GM23338 (cell line): ENCODE results near the gene ANKRD31. TPM values are rescaled to one million over a fixed set of nuclear protein-coding genes. Genes with fewer than 3 reads are reported as not detected.
A peak's percentile ranks its signal among the peaks of the same experiment; 100 is the strongest.

ENCODE experiments used
- ATAC-seq: fragments of 200-7000 bp; cut with Tn5 transposase; 3 replicates; pipeline ENCODE4 v1.9.1; 2020
- DNase-seq: peaks from one replicate; pipeline ENCODE4 v3.0.0-alpha.2; 2015; ENCODE audit warnings: low spot score
- H2AFZ ChIP-seq: fragments of 200-600 bp; sonication (generic); 2 replicates; pipeline ENCODE4 v1.8.0; 2016; ENCODE audit warnings: antibody characterized with exemption, mild to moderate bottlenecking, moderate library complexity
- H3F3A ChIP-seq: fragments of 200-600 bp; sonication (generic); replicated peaks from 2 replicates; pipeline ENCODE4 v1.8.0; 2017; ENCODE audit warnings: antibody characterized with exemption, mixed run types, low read depth
- H3K27ac ChIP-seq: fragments of 200-600 bp; sonication (generic); 2 replicates; pipeline ENCODE4 v1.6.1; 2016; ENCODE audit warnings: low read depth
- H3K27me3 ChIP-seq: fragments of 200-600 bp; sonication (generic); 2 replicates; pipeline ENCODE4 v1.8.0; 2016; ENCODE audit warnings: mild to moderate bottlenecking, mixed run types, moderate library complexity; ENCODE audit not compliant: insufficient read depth
- H3K36me3 ChIP-seq: fragments of 200-600 bp; sonication (generic); 2 replicates; pipeline ENCODE4 v1.8.0; 2016; ENCODE audit warnings: mild to moderate bottlenecking; ENCODE audit not compliant: insufficient read depth
- H3K4me1 ChIP-seq: fragments of 200-600 bp; sonication (generic); 2 replicates; pipeline ENCODE4 v1.8.0; 2016; ENCODE audit warnings: mild to moderate bottlenecking, moderate library complexity; ENCODE audit not compliant: insufficient read depth
- H3K4me2 ChIP-seq: fragments of 200-600 bp; sonication (generic); 2 replicates; pipeline ENCODE4 v1.7.1; 2017; ENCODE audit warnings: mixed run types
- H3K4me3 ChIP-seq: fragments of 200-600 bp; sonication (generic); 2 replicates; pipeline ENCODE4 v1.6.1; 2016; ENCODE audit warnings: mixed run types
- H3K79me2 ChIP-seq: fragments of 200-600 bp; sonication (generic); replicated peaks from 2 replicates; pipeline ENCODE4 v1.8.0; 2017; ENCODE audit warnings: mild to moderate bottlenecking; ENCODE audit not compliant: insufficient read depth
- H3K9me2 ChIP-seq: fragments of 200-600 bp; sonication (generic); 2 replicates; pipeline ENCODE4 v1.8.0; 2017; ENCODE audit not compliant: insufficient read depth
- H4K20me1 ChIP-seq: fragments of 200-600 bp; sonication (generic); replicated peaks from 2 replicates; pipeline ENCODE4 v1.8.0; 2017; ENCODE audit warnings: mild to moderate bottlenecking; ENCODE audit not compliant: insufficient read depth
- H3K27ac Mint-ChIP-seq: 2 replicates; pipeline ENCODE4 v1.8.0; 2020; ENCODE audit warnings: inconsistent platforms, mild to moderate bottlenecking, moderate library complexity, mixed read lengths
- H3K27me3 Mint-ChIP-seq: 3 replicates; pipeline ENCODE4 v1.8.0; 2022; ENCODE audit warnings: low read depth, mild to moderate bottlenecking, moderate library complexity, mixed read lengths, inconsistent platforms; ENCODE audit not compliant: insufficient read depth, poor library complexity
- H3K36me3 Mint-ChIP-seq: 3 replicates; pipeline ENCODE4 v1.8.0; 2021; ENCODE audit warnings: low read depth, mild to moderate bottlenecking, inconsistent platforms, moderate library complexity, mixed read lengths
- H3K4me1 Mint-ChIP-seq: 3 replicates; pipeline ENCODE4 v1.8.0; 2020; ENCODE audit warnings: mild to moderate bottlenecking, inconsistent platforms, mixed read lengths
- H3K4me3 Mint-ChIP-seq: 3 replicates; pipeline ENCODE4 v1.8.0; 2021; ENCODE audit warnings: moderate library complexity, mild to moderate bottlenecking, inconsistent platforms, mixed read lengths
- H3K9me3 Mint-ChIP-seq: 3 replicates; pipeline ENCODE4 v1.8.0; 2020; ENCODE audit warnings: moderate library complexity, mild to moderate bottlenecking, inconsistent platforms, mixed read lengths
- ETS1 ChIP-seq: IDR thresholded peaks from 2 replicates; pipeline ENCODE4 v1.6.1; 2016; ENCODE audit warnings: antibody characterized with exemption
- EZH2 ChIP-seq: fragments of 200-600 bp; sonication (generic); IDR thresholded peaks from one replicate; pipeline ENCODE4 v1.8.0; 2017; ENCODE audit warnings: antibody characterized with exemption, mild to moderate bottlenecking, low read depth; ENCODE audit not compliant: unreplicated experiment
- POLR2AphosphoS5 ChIP-seq: IDR thresholded peaks from 2 replicates; pipeline ENCODE4 v1.6.1; 2016; ENCODE audit warnings: antibody characterized with exemption, low read depth
- STAT1 ChIP-seq: IDR thresholded peaks from one replicate; pipeline ENCODE4 v1.6.1; 2016; ENCODE audit warnings: antibody characterized with exemption; ENCODE audit not compliant: unreplicated experiment
- polyA plus RNA-seq: library from polyadenylated mRNA; unstranded; fragments of >200 nt; fragmentation: Nextera tagmentation; extraction: Ambion mirVana; gene quantifications from 2 replicates; pipeline ENCODE4 v1.2.1, GENCODE V29; 2016
- total RNA-seq: library from RNA; depleted of rRNA; stranded (reverse); fragments of >200 nt; shearing (Covaris generic); gene quantifications from 2 replicates; pipeline ENCODE4 v1.2.3, GENCODE V29; 2014
- TF ChIP-seq, protein P1 (sequence below): fragments of 250-450 bp; sonication (Bioruptor Pico); IDR thresholded peaks from 2 replicates; pipeline ENCODE4 v1.5.0; 2020; ENCODE audit warnings: mild to moderate bottlenecking, moderate library complexity
- TF ChIP-seq, protein P2 (sequence below), 2 experiments: fragments of 200-600 bp in 1 of 2; sonication (generic) in 1 of 2; conservative IDR thresholded peaks; 2 replicates each; pipeline versions ENCODE4 v1.5.1 to v1.6.1; 2016 to 2017; ENCODE audit warnings: antibody characterized with exemption in 2 of 2, low read depth in 2 of 2, mild to moderate bottlenecking in 2 of 2, moderate library complexity in 1 of 2

Gene ANKRD31
- total and polyA plus RNA-seq, 2 experiments from 2014 or later = 0.18 to 0.59 TPM

DNA sequence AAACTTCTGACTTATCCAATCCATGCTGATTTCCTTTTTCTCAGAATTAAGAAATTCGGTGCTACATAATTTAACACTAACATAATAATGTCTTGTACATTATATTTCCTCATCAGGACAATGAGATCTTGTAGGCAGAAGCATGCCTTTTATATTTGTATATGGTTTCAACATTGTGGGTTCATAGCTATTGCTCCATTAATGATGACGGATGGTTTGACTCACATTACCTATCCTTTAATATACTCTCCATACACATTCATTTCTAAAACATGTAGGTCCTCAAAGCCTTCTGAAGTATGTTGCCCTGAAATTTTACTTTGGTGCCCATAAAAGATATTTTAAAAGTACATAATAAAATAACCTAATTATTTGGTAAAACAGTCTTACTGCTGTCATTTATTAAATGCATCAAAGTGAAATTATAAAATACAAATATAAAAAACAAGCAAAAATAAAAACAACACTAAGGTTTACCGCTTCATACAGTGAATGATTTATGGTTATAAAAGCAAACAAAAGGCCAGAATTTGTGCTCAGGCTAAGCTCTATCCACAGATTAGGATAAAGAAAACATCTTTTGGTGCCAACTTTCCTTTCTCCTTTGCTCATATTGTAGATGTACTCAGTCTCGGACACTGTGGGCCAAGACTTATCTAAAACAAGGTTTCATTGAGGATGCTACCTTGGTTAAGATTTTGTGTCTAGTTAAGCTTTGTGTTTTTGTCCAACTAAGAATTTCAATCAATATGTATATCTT lies 123.1 kb downstream of the ANKRD31 start:
- no peak overlapping the region for H3K27ac Mint-ChIP-seq
- DNase-seq (no peak), ATAC-seq (no peak)
- Histone ChIP-seq H3F3A (no peaks in the 10 kb centered on the region), H3K27ac (no peak overlapping the region), H3K9me2 (no peaks in the 10 kb centered on the region), H2AFZ (no peak overlapping the region), H3K36me3 (no peaks in the 10 kb centered on the region), H3K4me3 (no peak overlapping the region), H3K4me1 (no peaks in the 10 kb centered on the region), H3K79me2 (no peaks in the 10 kb centered on the region), H3K27me3 (no peaks in the 10 kb centered on the region), H4K20me1 (no peaks in the 10 kb centered on the region), H3K4me2 (no peak overlapping the region)
- no peaks in the 10 kb centered on the region for H3K36me3 Mint-ChIP-seq
- no peaks in the 10 kb centered on the region for H3K4me1 Mint-ChIP-seq
- no peak overlapping the region for H3K4me3 Mint-ChIP-seq
- H3K27me3 Mint-ChIP-seq = no peaks in the 10 kb centered on the region
- TF ChIP-seq, protein P1, sequence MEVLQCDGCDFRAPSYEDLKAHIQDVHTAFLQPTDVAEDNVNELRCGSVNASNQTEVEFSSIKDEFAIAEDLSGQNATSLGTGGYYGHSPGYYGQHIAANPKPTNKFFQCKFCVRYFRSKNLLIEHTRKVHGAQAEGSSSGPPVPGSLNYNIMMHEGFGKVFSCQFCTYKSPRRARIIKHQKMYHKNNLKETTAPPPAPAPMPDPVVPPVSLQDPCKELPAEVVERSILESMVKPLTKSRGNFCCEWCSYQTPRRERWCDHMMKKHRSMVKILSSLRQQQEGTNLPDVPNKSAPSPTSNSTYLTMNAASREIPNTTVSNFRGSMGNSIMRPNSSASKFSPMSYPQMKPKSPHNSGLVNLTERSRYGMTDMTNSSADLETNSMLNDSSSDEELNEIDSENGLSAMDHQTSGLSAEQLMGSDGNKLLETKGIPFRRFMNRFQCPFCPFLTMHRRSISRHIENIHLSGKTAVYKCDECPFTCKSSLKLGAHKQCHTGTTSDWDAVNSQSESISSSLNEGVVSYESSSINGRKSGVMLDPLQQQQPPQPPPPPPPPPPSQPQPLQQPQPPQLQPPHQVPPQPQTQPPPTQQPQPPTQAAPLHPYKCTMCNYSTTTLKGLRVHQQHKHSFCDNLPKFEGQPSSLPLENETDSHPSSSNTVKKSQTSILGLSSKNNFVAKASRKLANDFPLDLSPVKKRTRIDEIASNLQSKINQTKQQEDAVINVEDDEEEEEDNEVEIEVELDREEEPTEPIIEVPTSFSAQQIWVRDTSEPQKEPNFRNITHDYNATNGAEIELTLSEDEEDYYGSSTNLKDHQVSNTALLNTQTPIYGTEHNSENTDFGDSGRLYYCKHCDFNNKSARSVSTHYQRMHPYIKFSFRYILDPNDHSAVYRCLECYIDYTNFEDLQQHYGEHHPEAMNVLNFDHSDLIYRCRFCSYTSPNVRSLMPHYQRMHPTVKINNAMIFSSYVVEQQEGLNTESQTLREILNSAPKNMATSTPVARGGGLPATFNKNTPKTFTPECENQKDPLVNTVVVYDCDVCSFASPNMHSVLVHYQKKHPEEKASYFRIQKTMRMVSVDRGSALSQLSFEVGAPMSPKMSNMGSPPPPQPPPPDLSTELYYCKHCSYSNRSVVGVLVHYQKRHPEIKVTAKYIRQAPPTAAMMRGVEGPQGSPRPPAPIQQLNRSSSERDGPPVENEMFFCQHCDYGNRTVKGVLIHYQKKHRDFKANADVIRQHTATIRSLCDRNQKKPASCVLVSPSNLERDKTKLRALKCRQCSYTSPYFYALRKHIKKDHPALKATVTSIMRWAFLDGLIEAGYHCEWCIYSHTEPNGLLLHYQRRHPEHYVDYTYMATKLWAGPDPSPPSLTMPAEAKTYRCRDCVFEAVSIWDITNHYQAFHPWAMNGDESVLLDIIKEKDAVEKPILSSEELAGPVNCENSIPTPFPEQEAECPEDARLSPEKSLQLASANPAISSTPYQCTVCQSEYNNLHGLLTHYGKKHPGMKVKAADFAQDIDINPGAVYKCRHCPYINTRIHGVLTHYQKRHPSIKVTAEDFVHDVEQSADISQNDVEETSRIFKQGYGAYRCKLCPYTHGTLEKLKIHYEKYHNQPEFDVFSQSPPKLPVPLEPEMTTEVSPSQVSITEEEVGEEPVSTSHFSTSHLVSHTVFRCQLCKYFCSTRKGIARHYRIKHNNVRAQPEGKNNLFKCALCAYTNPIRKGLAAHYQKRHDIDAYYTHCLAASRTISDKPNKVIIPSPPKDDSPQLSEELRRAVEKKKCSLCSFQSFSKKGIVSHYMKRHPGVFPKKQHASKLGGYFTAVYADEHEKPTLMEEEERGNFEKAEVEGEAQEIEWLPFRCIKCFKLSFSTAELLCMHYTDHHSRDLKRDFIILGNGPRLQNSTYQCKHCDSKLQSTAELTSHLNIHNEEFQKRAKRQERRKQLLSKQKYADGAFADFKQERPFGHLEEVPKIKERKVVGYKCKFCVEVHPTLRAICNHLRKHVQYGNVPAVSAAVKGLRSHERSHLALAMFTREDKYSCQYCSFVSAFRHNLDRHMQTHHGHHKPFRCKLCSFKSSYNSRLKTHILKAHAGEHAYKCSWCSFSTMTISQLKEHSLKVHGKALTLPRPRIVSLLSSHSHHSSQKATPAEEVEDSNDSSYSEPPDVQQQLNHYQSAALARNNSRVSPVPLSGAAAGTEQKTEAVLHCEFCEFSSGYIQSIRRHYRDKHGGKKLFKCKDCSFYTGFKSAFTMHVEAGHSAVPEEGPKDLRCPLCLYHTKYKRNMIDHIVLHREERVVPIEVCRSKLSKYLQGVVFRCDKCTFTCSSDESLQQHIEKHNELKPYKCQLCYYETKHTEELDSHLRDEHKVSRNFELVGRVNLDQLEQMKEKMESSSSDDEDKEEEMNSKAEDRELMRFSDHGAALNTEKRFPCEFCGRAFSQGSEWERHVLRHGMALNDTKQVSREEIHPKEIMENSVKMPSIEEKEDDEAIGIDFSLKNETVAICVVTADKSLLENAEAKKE (CRISPR knock-in tag) = no peak
- no peaks in the 10 kb centered on the region for H3K9me3 Mint-ChIP-seq

GRCh38 chr5:75108931-75109596 lies 127.6 kb downstream of the ANKRD31 start:
- ATAC-seq (no peak), DNase-seq (no peak)
- H3K9me2 ChIP-seq = no peaks in the 10 kb centered on the region
- no peaks in the 10 kb centered on the region for H3K4me1 ChIP-seq
- no peak overlapping the region for H3K4me3 Mint-ChIP-seq
- no peak overlapping the region for H3K27ac Mint-ChIP-seq
- no peaks in the 10 kb centered on the region for H3K79me2 ChIP-seq
- no peak overlapping the region for H3K4me3 ChIP-seq
- H2AFZ ChIP-seq = peak overlapping the region; percentile 57
- H3K4me2 ChIP-seq = no peak overlapping the region
- no peaks in the 10 kb centered on the region for H3F3A ChIP-seq
- no peaks in the 10 kb centered on the region for H4K20me1 ChIP-seq
- no peaks in the 10 kb centered on the region for H3K36me3 Mint-ChIP-seq
- H3K9me3 Mint-ChIP-seq = no peaks in the 10 kb centered on the region
- no peak overlapping the region for H3K27ac ChIP-seq
- H3K36me3 ChIP-seq = no peaks in the 10 kb centered on the region
- H3K27me3 Mint-ChIP-seq = no peaks in the 10 kb centered on the region
- no peaks in the 10 kb centered on the region for H3K27me3 ChIP-seq
- H3K4me1 Mint-ChIP-seq = no peaks in the 10 kb centered on the region
- TF ChIP-seq, protein P2, sequence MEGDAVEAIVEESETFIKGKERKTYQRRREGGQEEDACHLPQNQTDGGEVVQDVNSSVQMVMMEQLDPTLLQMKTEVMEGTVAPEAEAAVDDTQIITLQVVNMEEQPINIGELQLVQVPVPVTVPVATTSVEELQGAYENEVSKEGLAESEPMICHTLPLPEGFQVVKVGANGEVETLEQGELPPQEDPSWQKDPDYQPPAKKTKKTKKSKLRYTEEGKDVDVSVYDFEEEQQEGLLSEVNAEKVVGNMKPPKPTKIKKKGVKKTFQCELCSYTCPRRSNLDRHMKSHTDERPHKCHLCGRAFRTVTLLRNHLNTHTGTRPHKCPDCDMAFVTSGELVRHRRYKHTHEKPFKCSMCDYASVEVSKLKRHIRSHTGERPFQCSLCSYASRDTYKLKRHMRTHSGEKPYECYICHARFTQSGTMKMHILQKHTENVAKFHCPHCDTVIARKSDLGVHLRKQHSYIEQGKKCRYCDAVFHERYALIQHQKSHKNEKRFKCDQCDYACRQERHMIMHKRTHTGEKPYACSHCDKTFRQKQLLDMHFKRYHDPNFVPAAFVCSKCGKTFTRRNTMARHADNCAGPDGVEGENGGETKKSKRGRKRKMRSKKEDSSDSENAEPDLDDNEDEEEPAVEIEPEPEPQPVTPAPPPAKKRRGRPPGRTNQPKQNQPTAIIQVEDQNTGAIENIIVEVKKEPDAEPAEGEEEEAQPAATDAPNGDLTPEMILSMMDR (conservative IDR thresholded peaks at IDR 0.05; ENCODE audit: low read depth in 2 of 2) = no peak
- no peak for TF ChIP-seq EZH2
- no peak for TF ChIP-seq ETS1
- TF ChIP-seq POLR2AphosphoS5 = no peak
- TF ChIP-seq STAT1 = no peak
